ENCODE results near the gene CDH12.

- TF ChIP-seq CTCF (IDR thresholded peaks at IDR 0.05; ENCODE audit: extremely low read depth in 1 of 2, insufficient read depth in 1 of 2, low read depth in 1 of 2, low read length in 2 of 2) (no peak), MAX (IDR thresholded peaks at IDR 0.05; ENCODE audit: insufficient read depth, insufficient read length) (no peak), JUN (IDR thresholded peaks at IDR 0.05; ENCODE audit: borderline replicate concordance, insufficient read depth, insufficient read length, low read depth) (no peak), POLR2A (IDR thresholded peaks at IDR 0.05; ENCODE audit: low read depth, low read length) (no peak), FOS (IDR thresholded peaks at IDR 0.05; ENCODE audit: borderline replicate concordance, insufficient read depth, low read length) (no peak), EZH2 (IDR thresholded peaks at IDR 0.05; ENCODE audit: borderline replicate concordance, low read depth, low read length, severe bottlenecking) (no peak), MYC (IDR thresholded peaks at IDR 0.05; ENCODE audit: low read depth, low read length) (no peak), POLR2AphosphoS5 (IDR thresholded peaks at IDR 0.05; ENCODE audit: insufficient read depth, low read depth, low read length) (no peak)
These were observed 39.3 kb upstream of the CDH12 start for GRCh38 chr5:22892441-22892840.

All from endothelial cell of umbilical vein (primary cell).